ENCODE measurements around the gene SFXN4. TPM values are rescaled to one million over a fixed set of nuclear protein-coding genes. Genes with fewer than 3 reads are reported as not detected.

The SFXN4 gene
- total and polyA plus RNA-seq, 2 of the 13 experiments (the other 11 are each of a cell fraction or from before 2014, with no cell fraction given), result 47.7 to 64.9 TPM

DNA sequence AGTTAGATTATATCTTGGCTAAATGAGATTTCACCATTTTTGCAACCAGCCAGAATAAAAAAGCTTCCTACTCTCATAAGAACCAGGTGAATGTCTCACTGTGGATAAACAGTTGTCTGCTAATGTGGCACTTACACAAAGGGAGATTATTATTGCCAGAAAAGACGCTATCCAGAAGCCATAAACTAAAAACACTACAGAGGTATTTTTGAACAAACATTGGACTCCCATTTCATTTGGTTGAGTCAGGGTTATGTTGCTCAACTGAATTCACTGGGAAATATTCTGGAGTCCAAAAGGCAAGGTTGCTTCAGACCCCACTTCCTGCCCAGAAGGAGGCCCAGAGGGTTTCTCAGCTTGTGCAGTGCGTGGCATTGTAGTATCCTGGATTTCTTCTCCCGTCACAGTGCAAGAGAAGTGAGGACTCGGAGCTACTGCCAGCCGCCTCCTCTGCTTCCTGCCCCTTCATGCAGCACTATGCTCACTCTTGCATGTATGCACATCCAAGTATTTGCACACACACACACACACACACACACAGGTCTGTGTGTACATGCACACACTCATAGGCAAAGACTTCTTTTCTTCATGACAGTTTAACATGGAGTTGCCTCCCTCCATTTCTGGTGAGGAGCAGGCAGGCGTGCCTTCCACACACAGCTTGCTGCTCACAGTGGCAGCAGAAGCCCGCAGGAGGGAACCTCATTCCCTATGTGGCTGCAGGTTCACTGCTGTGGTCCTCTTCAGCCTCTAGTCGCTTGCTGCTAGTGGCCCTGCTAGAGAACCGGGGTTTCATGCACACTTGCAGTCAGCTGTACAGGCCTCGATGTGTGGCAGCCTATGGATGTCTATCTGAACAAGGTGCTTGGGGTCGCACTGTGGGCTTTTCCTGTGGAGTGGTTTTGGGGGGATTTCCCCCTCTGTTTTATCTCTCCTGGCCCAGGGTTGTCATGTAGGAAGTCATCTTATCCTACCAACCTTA, 51.5 kb downstream of the SFXN4 start (continued):
- TF ChIP-seq PHF20 (CRISPR knock-in tag; IDR thresholded peaks at IDR 0.05) (no peak), RARG (CRISPR knock-in tag; IDR thresholded peaks at IDR 0.05; ENCODE audit: low read depth) (no peak), SNRNP70 (IDR thresholded peaks at IDR 0.05; ENCODE audit: low read depth, low read length) (no peak), REXO4 (CRISPR knock-in tag; IDR thresholded peaks at IDR 0.05; ENCODE audit: borderline replicate concordance) (no peak), ZC3H4 (CRISPR knock-in tag; IDR thresholded peaks at IDR 0.05; ENCODE audit: borderline replicate concordance) (no peak; the same call in 1 of the 2 replicates), RBFOX2 (IDR thresholded peaks at IDR 0.05; ENCODE audit: low read depth, low read length) (peak; percentile 41; the same call in 1 of the 2 replicates), MYC (CRISPR knock-in tag; IDR thresholded peaks at IDR 0.05; ENCODE audit: borderline replicate concordance) (peak; percentile 18; the same call in 1 of the 2 replicates), PRMT3 (CRISPR knock-in tag; IDR thresholded peaks at IDR 0.05; ENCODE audit: borderline replicate concordance, low read depth) (no peak), CEBPB (IDR thresholded peaks at IDR 0.05; ENCODE audit: borderline replicate concordance, low read depth, low read length) (peak; percentile 99), ZNF775 (CRISPR knock-in tag; IDR thresholded peaks at IDR 0.05; ENCODE audit: borderline replicate concordance) (0 out of 2 replicates have a peak, but pooled peaks have one; percentile 68), ZNF3 (CRISPR knock-in tag; IDR thresholded peaks at IDR 0.05) (peak; percentile 62; the same call in 1 of the 2 replicates), HNRNPK (IDR thresholded peaks at IDR 0.05; ENCODE audit: low read depth, low read length, poor library complexity, severe bottlenecking) (no peak), KDM4B (CRISPR knock-in tag; IDR thresholded peaks at IDR 0.05) (no peak), ZNF446 (CRISPR knock-in tag; IDR thresholded peaks at IDR 0.05) (no peak), ATAD3A (CRISPR knock-in tag; IDR thresholded peaks at IDR 0.05) (no peak), MED13 (CRISPR knock-in tag; IDR thresholded peaks at IDR 0.05) (no peak)
- TF ChIP-seq, protein P1, sequence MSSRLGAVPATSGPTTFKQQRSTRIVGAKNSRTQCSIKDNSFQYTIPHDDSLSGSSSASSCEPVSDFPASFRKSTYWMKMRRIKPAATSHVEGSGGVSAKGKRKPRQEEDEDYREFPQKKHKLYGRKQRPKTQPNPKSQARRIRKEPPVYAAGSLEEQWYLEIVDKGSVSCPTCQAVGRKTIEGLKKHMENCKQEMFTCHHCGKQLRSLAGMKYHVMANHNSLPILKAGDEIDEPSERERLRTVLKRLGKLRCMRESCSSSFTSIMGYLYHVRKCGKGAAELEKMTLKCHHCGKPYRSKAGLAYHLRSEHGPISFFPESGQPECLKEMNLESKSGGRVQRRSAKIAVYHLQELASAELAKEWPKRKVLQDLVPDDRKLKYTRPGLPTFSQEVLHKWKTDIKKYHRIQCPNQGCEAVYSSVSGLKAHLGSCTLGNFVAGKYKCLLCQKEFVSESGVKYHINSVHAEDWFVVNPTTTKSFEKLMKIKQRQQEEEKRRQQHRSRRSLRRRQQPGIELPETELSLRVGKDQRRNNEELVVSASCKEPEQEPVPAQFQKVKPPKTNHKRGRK (CRISPR knock-in tag; IDR thresholded peaks at IDR 0.05), result no peak
- TF ChIP-seq, protein P2, sequence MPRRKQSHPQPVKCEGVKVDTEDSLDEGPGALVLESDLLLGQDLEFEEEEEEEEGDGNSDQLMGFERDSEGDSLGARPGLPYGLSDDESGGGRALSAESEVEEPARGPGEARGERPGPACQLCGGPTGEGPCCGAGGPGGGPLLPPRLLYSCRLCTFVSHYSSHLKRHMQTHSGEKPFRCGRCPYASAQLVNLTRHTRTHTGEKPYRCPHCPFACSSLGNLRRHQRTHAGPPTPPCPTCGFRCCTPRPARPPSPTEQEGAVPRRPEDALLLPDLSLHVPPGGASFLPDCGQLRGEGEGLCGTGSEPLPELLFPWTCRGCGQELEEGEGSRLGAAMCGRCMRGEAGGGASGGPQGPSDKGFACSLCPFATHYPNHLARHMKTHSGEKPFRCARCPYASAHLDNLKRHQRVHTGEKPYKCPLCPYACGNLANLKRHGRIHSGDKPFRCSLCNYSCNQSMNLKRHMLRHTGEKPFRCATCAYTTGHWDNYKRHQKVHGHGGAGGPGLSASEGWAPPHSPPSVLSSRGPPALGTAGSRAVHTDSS (CRISPR knock-in tag; conservative IDR thresholded peaks at IDR 0.05), result no peak
- TF ChIP-seq, protein P3, sequence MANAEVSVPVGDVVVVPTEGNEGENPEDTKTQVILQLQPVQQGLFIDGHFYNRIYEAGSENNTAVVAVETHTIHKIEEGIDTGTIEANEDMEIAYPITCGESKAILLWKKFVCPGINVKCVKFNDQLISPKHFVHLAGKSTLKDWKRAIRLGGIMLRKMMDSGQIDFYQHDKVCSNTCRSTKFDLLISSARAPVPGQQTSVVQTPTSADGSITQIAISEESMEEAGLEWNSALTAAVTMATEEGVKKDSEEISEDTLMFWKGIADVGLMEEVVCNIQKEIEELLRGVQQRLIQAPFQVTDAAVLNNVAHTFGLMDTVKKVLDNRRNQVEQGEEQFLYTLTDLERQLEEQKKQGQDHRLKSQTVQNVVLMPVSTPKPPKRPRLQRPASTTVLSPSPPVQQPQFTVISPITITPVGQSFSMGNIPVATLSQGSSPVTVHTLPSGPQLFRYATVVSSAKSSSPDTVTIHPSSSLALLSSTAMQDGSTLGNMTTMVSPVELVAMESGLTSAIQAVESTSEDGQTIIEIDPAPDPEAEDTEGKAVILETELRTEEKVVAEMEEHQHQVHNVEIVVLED (CRISPR knock-in tag; IDR thresholded peaks at IDR 0.05; ENCODE audit: borderline replicate concordance), result no peak
- TF ChIP-seq, protein P4, sequence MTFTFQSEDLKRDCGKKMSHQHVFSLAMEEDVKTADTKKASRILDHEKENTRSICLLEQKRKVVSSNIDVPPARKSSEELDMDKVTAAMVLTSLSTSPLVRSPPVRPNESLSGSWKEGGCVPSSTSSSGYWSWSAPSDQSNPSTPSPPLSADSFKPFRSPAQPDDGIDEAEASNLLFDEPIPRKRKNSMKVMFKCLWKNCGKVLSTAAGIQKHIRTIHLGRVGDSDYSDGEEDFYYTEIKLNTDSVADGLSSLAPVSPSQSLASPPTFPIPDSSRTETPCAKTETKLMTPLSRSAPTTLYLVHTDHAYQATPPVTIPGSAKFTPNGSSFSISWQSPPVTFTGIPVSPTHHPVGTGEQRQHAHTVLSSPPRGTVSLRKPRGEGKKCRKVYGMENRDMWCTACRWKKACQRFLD (CRISPR knock-in tag; IDR thresholded peaks at IDR 0.05; ENCODE audit: borderline replicate concordance), result no peak
- TF ChIP-seq, protein P5, sequence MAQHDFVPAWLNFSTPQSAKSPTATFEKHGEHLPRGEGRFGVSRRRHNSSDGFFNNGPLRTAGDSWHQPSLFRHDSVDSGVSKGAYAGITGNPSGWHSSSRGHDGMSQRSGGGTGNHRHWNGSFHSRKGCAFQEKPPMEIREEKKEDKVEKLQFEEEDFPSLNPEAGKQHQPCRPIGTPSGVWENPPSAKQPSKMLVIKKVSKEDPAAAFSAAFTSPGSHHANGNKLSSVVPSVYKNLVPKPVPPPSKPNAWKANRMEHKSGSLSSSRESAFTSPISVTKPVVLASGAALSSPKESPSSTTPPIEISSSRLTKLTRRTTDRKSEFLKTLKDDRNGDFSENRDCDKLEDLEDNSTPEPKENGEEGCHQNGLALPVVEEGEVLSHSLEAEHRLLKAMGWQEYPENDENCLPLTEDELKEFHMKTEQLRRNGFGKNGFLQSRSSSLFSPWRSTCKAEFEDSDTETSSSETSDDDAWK (CRISPR knock-in tag; IDR thresholded peaks at IDR 0.05), result no peak
